Measurements from ENCODE around the gene TMEM92. TPM values are rescaled to one million over a fixed set of nuclear protein-coding genes. Genes with fewer than 3 reads are reported as not detected.

TMEM92 gene
- total and polyA plus RNA-seq, 3 experiments from 2014 or later = not detected

DNA sequence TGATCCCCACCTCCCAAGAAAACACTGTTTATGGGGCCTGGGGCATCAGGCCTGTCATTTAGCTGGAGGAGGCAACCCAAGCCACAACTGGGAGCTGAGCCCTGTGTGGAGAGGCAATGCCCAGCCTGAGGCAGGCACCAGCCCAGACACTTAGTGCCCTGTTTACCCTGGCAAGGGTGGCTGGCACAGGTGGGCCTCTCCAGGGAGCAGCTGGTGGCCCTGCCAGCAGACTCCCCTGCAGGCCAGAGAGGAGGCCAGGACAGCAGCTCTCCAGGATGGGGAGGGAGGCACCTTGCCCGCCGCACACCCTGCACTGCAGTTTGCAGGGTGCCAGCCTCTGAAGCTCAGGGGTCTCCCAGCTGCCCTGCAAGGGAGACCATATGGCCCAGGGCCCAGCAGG, 9.1 kb upstream of the TMEM92 start:
- no peak overlapping the region for H3K27ac Mint-ChIP-seq
- POLR2A ChIA-PET = no interaction called here
- H3K9me3 Mint-ChIP-seq = no peaks in the 10 kb centered on the region
- peaks cover 5 to 21% of the 10 kb centered on the region in 2 donors for H3K27me3 Mint-ChIP-seq
- H3K4me3 ChIP-seq (ENCODE audit: low read length) = no peak overlapping the region
- H3K36me3 Mint-ChIP-seq = no peaks in the 10 kb centered on the region
- H3K27me3 ChIP-seq (ENCODE audit: insufficient read depth, low read length, poor library complexity, severe bottlenecking) = no peaks in the 10 kb centered on the region
- no peaks in the 10 kb centered on the region for H3K36me3 ChIP-seq (ENCODE audit: insufficient read depth, low read length)
- H3K4me1 ChIP-seq (ENCODE audit: insufficient read depth, low read length) = no peaks in the 10 kb centered on the region
- H3K9me3 ChIP-seq (ENCODE audit: low read length) = no peaks in the 10 kb centered on the region
- CTCF ChIA-PET = interaction anchor here (0.9 to 1.4 kb wide), 2 partner anchors 32 to 65 kb away, joined by 3 read pairs; no protein-coding TSS in a partner anchor
- no peak overlapping the region for H3K27ac ChIP-seq (ENCODE audit: low read depth, low read length)
- H3K4me3 Mint-ChIP-seq = no peak overlapping the region
- H3K4me1 Mint-ChIP-seq = no peaks in the 10 kb centered on the region
- no peak for DNase-seq

DNA sequence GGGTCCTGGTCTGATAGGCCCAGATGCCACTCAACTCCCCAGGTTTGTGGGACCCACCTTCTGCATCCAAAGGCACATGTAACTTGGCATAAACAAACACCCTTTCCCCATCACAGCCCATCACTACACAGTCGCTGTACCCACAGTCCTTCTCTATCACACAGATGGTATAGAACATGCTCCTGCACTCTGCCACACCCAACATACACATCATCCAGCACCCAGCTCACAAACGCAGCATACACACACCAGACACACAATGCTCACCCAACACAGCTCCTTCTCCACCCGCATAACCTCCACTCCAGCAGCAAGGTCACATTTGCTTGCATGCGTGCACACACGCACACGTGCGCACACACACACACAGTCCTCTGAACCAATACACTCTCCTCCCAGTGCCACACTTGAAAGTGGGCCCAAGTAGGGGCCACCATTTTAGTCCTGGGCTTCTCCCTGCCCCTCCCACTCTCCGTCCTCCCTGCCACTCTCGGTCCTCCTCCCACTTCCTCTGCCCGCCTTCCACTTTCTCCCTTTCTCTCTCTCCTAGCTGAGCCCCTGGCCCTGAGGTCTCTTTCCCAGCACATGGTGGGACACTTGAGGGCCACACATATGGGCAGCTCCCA, 8.5 kb upstream of the TMEM92 start:
- Histone ChIP-seq H3K36me3 (ENCODE audit: insufficient read depth, low read length) (no peaks in the 10 kb centered on the region), H3K27ac (ENCODE audit: low read depth, low read length) (no peak overlapping the region), H3K4me3 (ENCODE audit: low read length) (no peak overlapping the region), H3K9me3 (ENCODE audit: low read length) (no peaks in the 10 kb centered on the region), H3K27me3 (ENCODE audit: insufficient read depth, low read length, poor library complexity, severe bottlenecking) (no peaks in the 10 kb centered on the region), H3K4me1 (ENCODE audit: insufficient read depth, low read length) (no peaks in the 10 kb centered on the region)
- H3K9me3 Mint-ChIP-seq = no peaks in the 10 kb centered on the region
- DNase-seq = no peak
- H3K4me3 Mint-ChIP-seq = no peak overlapping the region
- H3K4me1 Mint-ChIP-seq = no peaks in the 10 kb centered on the region
- H3K27me3 Mint-ChIP-seq = peaks cover 5 to 18% of the 10 kb centered on the region in 2 donors
- POLR2A ChIA-PET = no interaction called here
- H3K36me3 Mint-ChIP-seq = no peaks in the 10 kb centered on the region
- CTCF ChIA-PET = interaction anchor here (0.9 kb wide), 1 partner anchor 65 kb away, joined by 3 read pairs; no protein-coding TSS in a partner anchor
- H3K27ac Mint-ChIP-seq = no peak overlapping the region

DNA sequence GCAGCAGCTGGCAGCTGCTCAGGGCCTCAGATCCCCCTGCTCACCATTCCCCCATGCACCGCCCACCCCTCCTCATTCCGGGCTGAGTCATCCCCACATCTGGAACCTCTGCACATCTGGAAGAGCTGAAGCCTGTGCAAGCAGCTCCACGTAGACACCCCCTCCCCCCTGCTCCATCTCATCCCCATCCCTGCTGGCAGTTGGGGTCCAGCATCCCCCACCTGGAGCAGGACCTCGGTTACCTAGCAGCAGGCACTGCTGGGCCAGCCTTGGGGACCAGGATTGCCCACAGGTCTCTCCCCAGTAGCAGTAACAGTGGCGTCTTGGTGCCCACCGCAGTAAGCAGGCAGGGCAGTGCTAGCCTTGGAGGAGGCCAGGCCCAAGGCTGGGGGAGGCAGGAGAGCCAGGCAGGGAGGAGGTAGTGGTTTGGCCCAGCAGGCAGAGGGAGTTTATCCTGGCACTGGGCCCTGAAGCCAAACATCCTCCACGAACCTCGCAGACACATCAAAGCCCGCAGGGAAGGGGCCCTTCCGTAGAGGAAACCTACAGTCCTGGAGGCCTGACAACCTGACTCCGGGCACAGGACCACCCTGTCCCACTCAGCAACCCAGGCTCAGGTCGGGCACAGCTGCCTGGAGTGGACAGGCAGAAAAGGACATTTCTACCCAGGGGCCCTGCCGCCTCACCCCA, 7.7 kb upstream of the TMEM92 start:
- H3K4me1 Mint-ChIP-seq = no peaks in the 10 kb centered on the region
- POLR2A ChIA-PET = no interaction called here
- no peaks in the 10 kb centered on the region for H3K36me3 Mint-ChIP-seq
- H3K27me3 ChIP-seq (ENCODE audit: insufficient read depth, low read length, poor library complexity, severe bottlenecking) = no peaks in the 10 kb centered on the region
- no peak for DNase-seq
- no peaks in the 10 kb centered on the region for H3K9me3 Mint-ChIP-seq
- no peaks in the 10 kb centered on the region for H3K9me3 ChIP-seq (ENCODE audit: low read length)
- no peak overlapping the region for H3K27ac Mint-ChIP-seq
- no peaks in the 10 kb centered on the region for H3K36me3 ChIP-seq (ENCODE audit: insufficient read depth, low read length)
- no peak overlapping the region for H3K4me3 ChIP-seq (ENCODE audit: low read length)
- H3K4me1 ChIP-seq (ENCODE audit: insufficient read depth, low read length) = no peaks in the 10 kb centered on the region
- H3K4me3 Mint-ChIP-seq = no peak overlapping the region
- H3K27me3 Mint-ChIP-seq = peaks cover 5 to 18% of the 10 kb centered on the region in 2 donors
- H3K27ac ChIP-seq (ENCODE audit: low read depth, low read length) = no peak overlapping the region
- CTCF ChIA-PET = interaction anchor here (0.9 to 3.3 kb wide), 2 partner anchors 65 to 66 kb away, joined by 3 to 19 read pairs; partner anchors contain the start of gene COL1A1

DNA sequence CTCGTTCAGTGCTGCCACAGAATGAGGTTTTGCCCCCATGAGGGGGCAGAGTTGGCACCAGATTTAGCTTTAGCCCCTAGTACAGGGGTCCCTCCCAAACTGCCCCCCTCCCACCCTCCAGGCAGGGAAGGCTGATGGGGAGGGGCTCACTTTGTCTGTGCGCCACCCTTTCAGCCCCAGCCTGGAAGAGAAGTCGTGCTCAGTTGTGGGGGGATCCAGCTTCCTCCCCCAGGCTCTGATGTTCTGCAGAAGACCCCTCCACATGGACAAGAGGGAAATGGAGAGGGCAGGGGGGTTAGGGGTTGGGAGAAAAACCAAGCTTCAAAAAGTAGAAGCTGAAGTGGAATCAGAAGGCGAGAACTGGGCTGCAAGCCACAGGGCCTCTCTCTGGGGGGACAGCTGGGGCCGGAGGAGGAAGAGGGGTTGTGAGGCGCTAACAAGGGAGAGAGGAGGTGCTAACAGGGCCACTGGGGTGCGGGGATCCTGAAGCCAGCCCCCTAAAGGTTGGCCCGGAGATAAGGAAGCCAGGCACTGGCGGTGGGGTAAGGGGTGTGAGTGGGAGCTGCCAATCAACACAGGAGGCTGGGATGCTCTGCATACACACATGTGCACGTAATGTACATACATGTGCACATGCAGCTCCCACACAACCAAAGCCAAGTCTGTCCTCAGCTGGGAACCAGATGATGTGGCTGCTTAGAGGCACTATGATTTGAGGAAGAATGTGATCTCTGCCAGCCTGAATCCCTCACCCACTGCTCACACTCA, 7.0 kb upstream of the TMEM92 start:
- Mint-ChIP-seq H3K27me3 (peaks cover 7 to 20% of the 10 kb centered on the region in 2 donors), H3K9me3 (no peaks in the 10 kb centered on the region), H3K4me3 (no peak overlapping the region), H3K36me3 (no peaks in the 10 kb centered on the region), H3K27ac (no peak overlapping the region), H3K4me1 (no peaks in the 10 kb centered on the region)
- Histone ChIP-seq H3K36me3 (ENCODE audit: insufficient read depth, low read length) (no peaks in the 10 kb centered on the region), H3K4me3 (ENCODE audit: low read length) (no peak overlapping the region), H3K27ac (ENCODE audit: low read depth, low read length) (no peak overlapping the region), H3K27me3 (ENCODE audit: insufficient read depth, low read length, poor library complexity, severe bottlenecking) (no peaks in the 10 kb centered on the region), H3K4me1 (ENCODE audit: insufficient read depth, low read length) (no peaks in the 10 kb centered on the region), H3K9me3 (ENCODE audit: low read length) (no peaks in the 10 kb centered on the region)
- DNase-seq = no peak
- POLR2A ChIA-PET = no interaction called here
- CTCF ChIA-PET = interaction anchor here (3.3 kb wide), 1 partner anchor 66 kb away, joined by 19 read pairs; the partner anchor contains the start of gene COL1A1

DNA sequence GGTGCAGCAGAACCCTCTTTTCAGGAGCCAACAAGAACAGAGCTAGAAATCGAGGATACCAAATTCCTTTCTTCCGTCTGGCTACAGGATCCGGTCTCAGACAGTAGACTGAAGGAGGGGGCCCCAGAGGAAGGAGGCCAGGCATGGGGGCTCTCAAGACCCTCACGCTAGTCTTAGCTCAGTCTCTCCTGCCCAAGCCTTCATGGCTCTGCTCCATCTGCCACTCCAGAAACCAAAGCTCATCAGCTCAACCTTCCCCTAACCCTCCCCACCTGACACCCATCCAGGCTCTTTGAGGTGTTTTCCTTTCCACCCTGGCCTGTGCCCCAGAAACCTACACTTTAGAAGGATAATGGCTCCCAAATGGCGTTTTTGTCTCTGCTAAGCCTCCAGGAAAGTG, 6.2 kb upstream of the TMEM92 start:
- Histone ChIP-seq H3K27ac (ENCODE audit: low read depth, low read length) (no peak overlapping the region), H3K9me3 (ENCODE audit: low read length) (no peaks in the 10 kb centered on the region), H3K4me1 (ENCODE audit: insufficient read depth, low read length) (peaks cover 4% of the 10 kb centered on the region), H3K36me3 (ENCODE audit: insufficient read depth, low read length) (no peaks in the 10 kb centered on the region), H3K27me3 (ENCODE audit: insufficient read depth, low read length, poor library complexity, severe bottlenecking) (peaks cover 4% of the 10 kb centered on the region), H3K4me3 (ENCODE audit: low read length) (no peak overlapping the region)
- Mint-ChIP-seq H3K27ac (peak overlapping the region in 1 of 8 donors; percentile 14), H3K4me1 (peaks cover 4 to 6% (median 6%) of the 10 kb centered on the region in 3 donors), H3K9me3 (peaks cover 0 to 1% (median 0%) of the 10 kb centered on the region in 5 donors), H3K4me3 (no peak overlapping the region), H3K36me3 (no peaks in the 10 kb centered on the region), H3K27me3 (peaks cover 5 to 21% of the 10 kb centered on the region in 2 donors)
- DNase-seq = no peak
- ChIA-PET POLR2A (no interaction called here), CTCF (interaction anchor here (3.3 kb wide), 1 partner anchor 67 kb away, joined by 19 read pairs; the partner anchor contains the start of gene COL1A1)

DNA sequence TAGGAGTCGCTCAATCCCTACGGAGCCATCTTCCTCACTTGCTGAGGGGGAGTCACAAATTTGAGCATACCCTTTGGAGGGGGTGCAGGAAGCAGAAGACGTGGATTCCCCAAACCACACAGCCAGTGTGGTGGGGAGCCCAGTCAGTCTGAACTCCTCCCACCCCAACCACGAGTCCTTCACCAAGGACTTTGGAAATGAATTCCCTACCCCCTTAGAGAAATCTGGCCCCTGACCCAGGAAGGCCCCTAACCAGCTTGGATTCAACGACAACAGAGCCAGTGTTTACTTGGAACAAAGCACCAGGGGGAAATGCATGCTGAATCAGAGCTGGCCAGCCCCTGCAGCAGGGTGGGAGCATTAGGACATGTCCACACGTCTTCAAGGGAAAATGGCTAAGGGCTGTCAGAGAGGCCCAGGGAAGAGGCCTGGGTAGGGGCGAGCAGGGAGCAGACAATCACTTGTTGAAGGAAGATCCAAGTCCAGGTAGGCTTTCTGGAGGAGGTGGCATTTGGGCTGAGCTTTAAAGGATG, 5.5 kb upstream of the TMEM92 start:
- peaks cover 4% of the 10 kb centered on the region for H3K4me1 ChIP-seq (ENCODE audit: insufficient read depth, low read length)
- peaks cover 0 to 1% (median 0%) of the 10 kb centered on the region in 5 donors for H3K9me3 Mint-ChIP-seq
- POLR2A ChIA-PET = no interaction called here
- H3K9me3 ChIP-seq (ENCODE audit: low read length) = no peaks in the 10 kb centered on the region
- no peak overlapping the region for H3K4me3 Mint-ChIP-seq
- no peaks in the 10 kb centered on the region for H3K36me3 Mint-ChIP-seq
- H3K27ac Mint-ChIP-seq = no peak overlapping the region
- H3K36me3 ChIP-seq (ENCODE audit: insufficient read depth, low read length) = no peaks in the 10 kb centered on the region
- CTCF ChIA-PET = interaction anchor here (0.5 to 3.3 kb wide), 5 partner anchors 12 to 72 kb away, joined by 3 to 19 read pairs (median 3); partner anchors contain the start of gene COL1A1
- no peak for DNase-seq
- peaks cover 4 to 6% (median 6%) of the 10 kb centered on the region in 3 donors for H3K4me1 Mint-ChIP-seq
- H3K4me3 ChIP-seq (ENCODE audit: low read length) = no peak overlapping the region
- H3K27me3 ChIP-seq (ENCODE audit: insufficient read depth, low read length, poor library complexity, severe bottlenecking) = peaks cover 5% of the 10 kb centered on the region
- no peak overlapping the region for H3K27ac ChIP-seq (ENCODE audit: low read depth, low read length)
- peaks cover 5 to 17% of the 10 kb centered on the region in 2 donors for H3K27me3 Mint-ChIP-seq

DNA sequence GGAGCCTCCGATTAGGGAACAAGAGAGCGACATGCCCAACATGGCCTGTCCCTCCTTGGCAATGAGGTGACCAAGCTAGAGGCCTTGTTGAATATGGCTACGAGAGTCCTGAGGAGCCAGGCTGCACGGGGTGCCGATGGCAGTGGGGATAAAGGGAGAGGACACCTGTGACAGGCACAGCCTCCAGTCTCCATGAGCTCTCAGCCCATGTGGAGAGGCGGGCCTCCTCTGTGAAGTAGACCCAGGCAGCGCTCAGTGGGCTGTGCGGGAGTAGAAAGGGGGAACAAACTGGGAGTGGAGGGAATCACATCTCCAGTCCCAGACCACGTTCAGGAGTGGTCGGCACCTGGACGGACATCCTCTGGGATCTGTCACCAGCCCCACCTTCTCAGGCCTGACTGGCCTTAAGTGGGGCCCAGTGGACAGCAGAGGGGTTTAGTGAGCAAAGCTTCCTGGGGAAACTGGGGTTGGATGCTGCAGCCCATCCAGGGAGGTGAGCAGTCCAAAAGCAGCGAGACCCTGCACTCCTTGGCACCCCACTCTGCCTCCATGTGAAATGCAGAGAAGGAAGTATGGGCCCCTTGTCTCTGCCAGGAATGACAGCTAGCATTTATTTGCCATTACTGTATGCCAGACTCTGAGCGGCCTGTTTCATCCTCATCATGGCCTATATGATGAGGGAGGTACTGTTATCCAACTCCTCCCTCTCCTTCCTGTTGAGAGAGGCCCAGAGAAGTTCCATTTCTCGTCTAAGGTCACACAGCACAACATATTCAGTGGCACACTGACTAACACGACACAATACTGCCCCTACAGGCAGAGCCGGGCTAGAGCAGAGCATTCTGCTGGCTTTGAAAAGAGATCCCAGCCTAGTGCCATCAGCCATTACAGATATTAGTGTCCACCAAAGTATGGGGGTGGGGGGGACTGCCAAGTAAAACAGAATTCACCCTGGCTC, 4.5 kb upstream of the TMEM92 start:
- peaks cover 4 to 6% (median 6%) of the 10 kb centered on the region in 3 donors for H3K4me1 Mint-ChIP-seq
- CTCF ChIA-PET = interaction anchor here (0.8 to 6.4 kb wide), 6 partner anchors 11 to 117 kb away, joined by 3 to 59 read pairs (median 4); partner anchors contain the start of gene COL1A1
- no peak overlapping the region for H3K4me3 ChIP-seq (ENCODE audit: low read length)
- no peak overlapping the region for H3K27ac ChIP-seq (ENCODE audit: low read depth, low read length)
- peaks cover 4% of the 10 kb centered on the region for H3K4me1 ChIP-seq (ENCODE audit: insufficient read depth, low read length)
- DNase-seq = peak; percentile 26 to 63 (median 37)
- H3K27me3 ChIP-seq (ENCODE audit: insufficient read depth, low read length, poor library complexity, severe bottlenecking) = peaks cover 5% of the 10 kb centered on the region
- H3K36me3 Mint-ChIP-seq = no peaks in the 10 kb centered on the region
- H3K4me3 Mint-ChIP-seq = no peak overlapping the region
- H3K9me3 Mint-ChIP-seq = peaks cover 0 to 1% (median 0%) of the 10 kb centered on the region in 5 donors
- H3K9me3 ChIP-seq (ENCODE audit: low read length) = no peaks in the 10 kb centered on the region
- H3K27me3 Mint-ChIP-seq = peaks cover 5 to 23% of the 10 kb centered on the region in 2 donors
- no peaks in the 10 kb centered on the region for H3K36me3 ChIP-seq (ENCODE audit: insufficient read depth, low read length)
- POLR2A ChIA-PET = no interaction called here
- H3K27ac Mint-ChIP-seq = no peak overlapping the region

Data from CD8-positive, alpha-beta memory T cell (primary cell).